HG03575 (cell line): ENCODE measurements around the gene ITGA1.
"Not testable (repeated sequence)": the region's sequence is repeated elsewhere in the genome, so short reads cannot be mapped to it uniquely, and the experiment has no call there.

Experiments used
- ATAC-seq: cut with Tn5 transposase; IDR thresholded peaks from one replicate; pipeline ENCODE4 v1.9.1; 2021; ENCODE audit not compliant: unreplicated experiment, insufficient number of reproducible peaks, low FRiP score; ENCODE audit errors: extremely low read depth

ITGA1 gene

DNA sequence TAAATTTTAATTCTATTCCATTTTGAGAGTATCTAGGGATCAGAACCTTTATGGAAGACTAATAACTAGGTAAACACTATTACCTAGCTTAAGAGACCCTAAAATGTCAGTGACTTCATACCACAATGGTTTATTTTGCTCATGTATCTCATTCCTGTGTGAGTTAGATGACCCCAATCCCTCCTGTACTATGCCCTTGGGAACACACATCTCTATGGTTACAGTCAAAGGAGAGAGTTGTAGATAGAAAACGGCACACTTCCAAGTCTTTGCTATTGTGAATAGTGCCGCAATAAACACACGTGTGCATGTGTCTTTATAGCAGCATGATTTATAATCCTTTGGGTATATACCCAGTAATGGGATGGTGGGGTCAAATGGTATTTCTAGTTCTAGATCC is 31.1 kb downstream of the ITGA1 start:
- not testable (repeated sequence) for ATAC-seq

- ATAC-seq: no peak
Measured at GRCh38 chr5:52821901-52822300, 34.2 kb downstream of the ITGA1 start.

DNA sequence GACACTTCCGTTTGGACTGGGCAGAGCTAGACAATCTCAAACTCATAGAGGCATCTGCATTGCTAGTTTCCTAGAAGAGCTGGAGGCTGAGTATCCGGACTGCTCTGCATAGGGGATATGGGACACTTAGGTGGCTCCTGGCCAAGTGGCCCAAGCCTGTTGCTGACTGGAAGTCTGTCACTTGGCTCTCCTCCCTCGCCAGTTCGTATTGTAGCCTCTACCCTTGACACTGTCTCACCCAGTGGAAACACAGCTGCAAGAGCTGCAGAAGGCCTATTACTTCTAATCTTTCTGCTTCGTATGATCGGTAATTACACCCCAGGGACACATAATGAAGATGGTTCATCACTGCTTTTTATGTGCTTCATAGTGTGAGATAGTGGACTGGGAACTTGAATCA is 34.7 kb downstream of the ITGA1 start:
- no peak for ATAC-seq

- ATAC-seq: no peak
Measured at GRCh38 chr5:52824827-52825226, 37.1 kb downstream of the ITGA1 start.

- peak; percentile 97 for ATAC-seq
Measured at GRCh38 chr5:52825826-52826225, 38.1 kb downstream of the ITGA1 start.

- no peak for ATAC-seq
Measured at GRCh38 chr5:52827815-52828214, 40.1 kb downstream of the ITGA1 start.

DNA sequence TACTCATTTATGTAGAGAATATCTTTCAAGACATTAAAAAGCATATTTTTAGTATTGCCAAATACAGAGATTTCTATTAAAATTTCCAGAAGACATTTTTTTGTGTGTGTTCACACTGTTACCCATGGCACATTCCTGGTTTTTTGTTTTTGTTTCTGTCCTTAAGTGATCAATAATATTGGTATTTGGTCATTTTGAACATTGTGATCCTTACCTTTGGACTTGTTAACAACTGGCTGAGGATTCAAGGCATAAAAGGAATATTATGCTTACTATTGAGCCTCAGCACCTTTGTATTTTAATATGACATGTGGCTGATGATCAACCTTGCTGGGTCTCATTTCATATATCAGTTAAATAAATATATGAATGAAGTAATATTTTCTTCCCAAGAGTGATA is 41.9 kb downstream of the ITGA1 start:
- ATAC-seq: no peak

GRCh38 chr5:52830650-52831049 is 42.9 kb downstream of the ITGA1 start:
- no peak for ATAC-seq

DNA sequence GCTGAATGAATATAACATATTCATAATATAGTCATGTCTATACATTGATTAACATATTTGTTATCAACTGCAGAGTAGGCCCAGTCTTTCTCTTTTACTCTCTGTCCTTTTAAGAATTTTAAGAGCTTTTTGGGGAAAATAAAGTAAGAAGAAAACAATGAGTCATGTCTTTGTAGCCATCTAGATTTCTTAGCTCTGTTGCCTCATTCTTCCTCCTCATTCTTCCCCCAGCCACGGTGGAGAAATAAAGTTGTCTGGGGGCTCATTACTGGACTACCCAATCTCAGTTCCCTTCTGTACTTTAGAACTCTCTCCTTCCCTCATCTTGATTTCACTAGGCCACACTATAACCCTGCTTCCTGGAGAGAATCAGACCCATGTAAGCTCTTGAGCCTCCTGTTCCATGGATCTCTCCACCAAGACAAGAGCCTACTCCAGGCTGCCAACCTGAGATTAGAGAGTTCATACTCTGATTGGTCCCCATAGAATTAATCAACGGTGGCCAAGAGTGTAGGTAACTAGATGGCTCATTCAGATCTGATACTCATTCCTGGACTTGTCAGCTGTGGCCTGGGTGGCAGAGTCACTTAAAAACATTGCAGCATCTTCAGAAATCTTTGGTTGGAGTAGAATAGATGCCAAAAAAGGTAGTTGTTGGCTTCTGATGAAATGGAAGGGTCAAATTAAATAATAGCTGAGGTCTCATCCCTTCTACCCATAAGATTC is 44.2 kb downstream of the ITGA1 start:
- no peak for ATAC-seq

DNA sequence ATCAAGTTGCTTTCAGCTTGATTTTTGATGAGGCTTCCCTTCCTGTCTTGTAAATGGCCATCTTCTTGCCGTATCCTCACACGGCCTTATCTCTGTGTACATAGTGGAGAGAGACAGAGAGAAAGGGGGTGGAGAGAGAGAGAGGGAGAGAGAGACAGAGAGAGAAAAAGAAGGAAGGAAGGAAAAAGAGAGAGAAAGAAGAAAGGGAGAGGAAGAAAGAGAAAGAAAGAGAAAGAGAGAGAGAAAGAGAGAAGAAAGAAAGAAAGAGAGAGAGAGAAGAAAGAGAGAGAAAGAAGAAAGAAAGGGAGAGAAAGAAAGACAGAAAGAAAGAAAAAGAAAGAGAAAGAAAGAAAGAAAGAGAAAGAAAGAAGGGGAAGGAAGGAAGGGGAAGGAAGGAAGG is 46.6 kb downstream of the ITGA1 start:
- ATAC-seq: no peak

DNA sequence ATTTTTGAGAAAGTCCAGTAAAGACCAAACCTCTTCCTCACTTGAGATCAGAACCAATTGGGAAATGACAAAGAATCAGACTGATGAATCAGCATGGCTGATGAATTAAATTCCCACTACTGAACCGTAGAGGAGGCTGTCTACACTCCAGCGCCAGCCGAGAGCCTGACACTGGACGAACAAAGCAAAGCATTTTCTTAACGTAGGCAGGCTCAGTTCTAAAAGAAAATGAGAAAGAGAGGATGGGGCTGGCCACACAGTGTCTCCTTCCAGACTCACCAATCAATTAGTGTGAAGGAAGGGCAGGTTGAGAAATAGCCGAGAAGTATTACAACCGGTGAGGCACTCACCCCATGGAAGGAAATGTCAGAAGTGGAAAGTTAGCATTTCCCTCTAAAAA is 49.4 kb downstream of the ITGA1 start:
- ATAC-seq: no peak

DNA sequence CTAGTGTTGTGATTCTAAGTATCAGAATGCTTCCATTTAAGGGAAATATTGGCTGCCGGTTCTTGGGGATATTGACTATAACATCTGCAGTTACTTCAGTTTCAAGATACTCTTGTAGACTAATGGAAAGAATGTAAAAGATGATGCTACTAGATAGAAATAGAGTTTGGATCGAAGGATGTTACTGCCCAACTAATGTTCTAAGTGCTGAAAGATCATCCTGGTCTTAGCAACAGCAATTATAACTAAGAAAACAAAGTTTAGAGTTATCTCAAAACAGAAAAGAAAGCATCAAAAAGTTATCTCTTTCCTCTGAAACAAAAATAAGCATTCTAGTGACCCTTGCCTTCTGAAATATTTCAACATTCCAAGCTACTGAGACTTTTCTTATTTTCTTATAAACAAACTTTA is 49.9 kb downstream of the ITGA1 start:
- no peak for ATAC-seq

DNA sequence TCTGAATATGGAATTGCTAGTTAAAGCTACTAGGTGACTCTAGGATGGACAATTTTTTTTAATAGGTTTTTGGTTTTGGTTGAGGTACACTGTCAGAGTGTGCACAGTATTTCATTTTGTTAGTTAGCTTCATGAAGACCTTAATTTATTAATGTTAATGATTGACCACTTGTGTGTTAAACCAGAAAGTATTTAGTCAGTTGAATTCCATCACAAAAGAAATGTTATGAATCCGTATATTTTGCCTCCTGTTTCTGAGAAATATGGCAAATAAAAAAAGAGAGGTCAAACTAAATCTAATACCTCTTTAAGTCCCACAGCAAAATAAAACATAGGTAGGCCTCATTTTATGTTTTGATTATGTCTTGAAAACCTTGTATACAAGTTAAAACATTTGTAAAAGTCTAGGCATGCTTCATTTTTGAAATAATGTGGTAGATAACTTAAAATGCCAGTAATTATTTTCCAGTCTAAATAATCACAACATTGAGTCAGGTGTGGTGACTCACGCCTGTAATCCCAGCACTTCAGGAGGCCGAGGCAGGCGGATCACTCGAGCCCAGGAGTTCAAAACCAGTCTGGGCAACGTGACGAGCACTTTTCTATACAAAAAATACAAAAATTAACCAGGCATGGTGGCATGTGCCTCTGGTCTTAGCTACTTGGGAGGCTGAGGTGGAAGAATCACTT is 50.8 kb downstream of the ITGA1 start:
- no peak for ATAC-seq

DNA sequence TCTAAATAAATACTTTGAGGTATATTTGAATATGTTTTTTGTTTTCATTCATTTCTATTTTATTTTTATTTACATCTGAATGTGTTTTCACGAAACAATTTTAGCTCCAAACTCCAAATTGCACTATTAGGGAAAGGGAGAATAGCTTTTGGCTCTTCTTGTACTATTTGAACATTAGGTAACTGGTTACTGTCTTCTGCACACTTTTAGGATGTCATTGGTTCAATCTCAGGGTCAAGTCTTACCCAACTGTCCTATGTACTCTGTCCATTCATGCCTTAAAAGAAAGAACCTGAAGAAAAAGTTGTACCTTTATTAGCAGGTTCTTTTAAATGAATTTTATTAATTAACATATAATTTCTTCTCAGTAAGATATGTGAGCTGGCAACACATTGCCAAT is 51.6 kb downstream of the ITGA1 start:
- no peak for ATAC-seq

DNA sequence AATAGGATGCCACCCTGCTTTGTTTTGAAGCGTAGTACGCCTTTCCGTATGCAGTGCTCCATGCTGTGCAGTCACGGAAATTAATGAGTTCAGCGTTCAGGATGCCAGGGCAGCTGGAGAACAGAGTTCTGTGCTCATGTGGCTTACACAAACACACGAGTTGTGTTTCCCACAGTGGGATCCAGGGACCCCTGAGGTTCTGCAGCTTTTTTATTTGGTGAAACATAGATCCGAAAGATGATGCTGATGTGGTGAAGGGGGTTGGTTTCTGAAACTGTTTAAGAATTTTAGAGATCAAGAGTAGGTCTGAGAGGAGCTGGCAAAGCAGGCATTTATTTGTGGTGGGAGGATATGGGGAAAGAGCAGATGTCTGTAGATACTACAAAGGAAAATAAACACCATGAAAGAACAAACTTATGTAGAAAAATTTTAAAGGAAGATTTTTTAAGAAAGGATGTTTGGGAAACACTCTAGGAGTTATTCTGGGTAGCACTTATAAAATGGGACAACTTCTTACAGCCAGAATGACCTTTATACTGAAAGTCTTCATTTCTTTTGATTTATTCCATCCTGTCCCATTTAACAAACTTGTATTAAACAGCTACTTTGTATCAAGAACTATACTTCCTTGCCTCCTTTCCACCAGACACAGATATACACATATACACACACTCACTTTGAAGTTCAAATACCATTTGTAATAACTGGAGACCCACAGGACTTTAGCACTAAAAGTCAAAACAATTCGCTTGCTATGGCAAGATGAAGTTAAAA is 52.7 kb downstream of the ITGA1 start:
- no peak for ATAC-seq

GRCh38 chr5:52841114-52841513 is 53.4 kb downstream of the ITGA1 start:
- ATAC-seq: no peak

DNA sequence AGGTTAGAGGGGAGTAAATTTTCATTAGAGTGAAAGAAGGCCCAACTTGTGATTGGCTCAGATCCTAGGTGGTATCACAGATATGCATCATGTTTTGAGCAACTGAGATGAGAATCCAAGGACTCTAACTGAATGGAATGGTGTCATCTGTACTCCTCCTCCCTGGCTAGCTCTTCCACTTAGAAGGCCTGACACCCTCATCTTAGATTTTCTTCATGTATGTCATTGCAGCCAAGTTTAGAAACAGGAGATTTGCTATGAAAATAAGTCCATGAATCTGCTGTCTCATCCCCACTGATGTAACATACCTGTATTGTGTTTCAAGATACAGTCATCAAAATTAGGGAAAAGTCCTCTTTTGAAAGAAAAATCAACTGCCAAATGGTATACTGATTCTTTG is 54.4 kb downstream of the ITGA1 start:
- ATAC-seq: no peak

DNA sequence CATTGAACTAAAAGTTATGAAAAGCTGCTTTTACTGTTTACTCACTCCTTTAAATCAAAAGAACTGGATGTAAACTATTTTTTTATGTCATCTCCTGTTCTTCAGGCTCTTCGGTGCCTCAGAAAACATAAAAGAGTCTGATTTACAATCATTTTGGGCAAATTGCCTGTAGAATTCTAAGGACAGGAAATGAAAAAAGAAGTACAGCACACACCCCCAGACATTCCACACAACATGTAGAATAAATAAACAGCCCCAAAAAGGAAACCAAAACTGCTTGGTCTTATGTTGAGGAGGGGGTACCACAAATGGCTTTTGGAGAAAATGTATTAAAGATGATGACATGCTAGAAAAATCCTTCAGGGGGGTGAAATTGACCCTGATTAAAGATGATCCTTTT is 57.2 kb downstream of the ITGA1 start:
- no peak for ATAC-seq

DNA sequence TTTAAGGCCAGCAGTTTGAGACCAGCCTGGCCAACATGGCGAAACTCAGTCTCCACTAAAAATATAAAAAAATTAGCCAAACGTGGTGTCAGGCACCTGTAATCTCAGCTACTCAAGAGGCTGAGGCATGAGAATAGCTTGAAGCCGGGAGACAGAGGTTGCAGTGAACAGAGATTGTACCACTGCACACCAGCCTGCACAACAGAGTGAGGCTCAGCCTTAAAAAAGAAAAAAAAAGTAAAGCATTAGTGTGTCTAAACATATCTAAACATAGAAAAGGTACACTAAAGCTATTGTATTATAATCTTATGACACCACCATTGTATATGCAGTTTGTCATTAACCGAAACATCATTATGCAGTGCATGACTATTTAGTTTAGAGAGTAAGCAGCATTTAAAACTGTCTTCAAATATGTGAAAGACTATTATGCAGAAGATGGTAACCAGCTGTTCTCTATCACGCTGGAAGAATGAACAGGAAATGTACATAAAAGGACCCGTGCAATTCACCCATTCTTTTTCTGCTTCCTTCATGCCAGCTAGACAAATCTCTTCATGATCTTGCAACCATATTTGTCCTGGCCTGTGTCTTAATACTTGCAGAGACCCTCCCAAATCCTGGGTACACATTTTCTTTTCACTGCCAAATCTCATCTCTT is 58.6 kb downstream of the ITGA1 start:
- ATAC-seq: no peak

DNA sequence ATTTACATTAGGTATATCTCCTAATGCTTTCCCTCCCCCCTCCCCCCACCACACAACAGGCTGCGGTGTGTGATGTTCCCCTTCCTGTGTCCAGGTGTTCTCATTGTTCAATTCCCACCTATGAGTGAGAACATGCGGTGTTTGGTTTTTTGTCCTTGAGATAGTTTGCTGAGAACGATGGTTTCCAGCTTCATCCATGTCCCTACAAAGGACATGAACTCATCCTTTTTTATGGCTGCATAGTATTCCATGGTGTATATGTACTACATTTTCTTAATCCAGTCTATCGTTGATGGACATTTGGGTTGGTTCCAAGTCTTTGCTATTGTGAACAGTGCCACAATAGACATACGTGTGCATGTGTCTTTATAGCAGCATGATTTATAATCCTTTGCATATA is 61.0 kb downstream of the ITGA1 start:
- not testable (repeated sequence) for ATAC-seq
